Camera-type eye (tissue), 1 donor: Measurements from ENCODE around the gene U2AF2. TPM values are rescaled to one million over a fixed set of nuclear protein-coding genes. Genes with fewer than 3 reads are reported as not detected.

Experiments
- total RNA-seq: library from RNA; depleted of rRNA; stranded (reverse); fragments of >200 nt; gene quantifications from one replicate; pipeline ENCODE4 v1.2.3, GENCODE V29; 2014

The U2AF2 gene
- 105 TPM for total RNA-seq

GRCh38 chr19:55654868-55655647 is at the start of gene U2AF2:
Gene U2AF2 (plus strand): TSS chr19:55655035. CDS start chr19:55655105, 70 bp downstream.

GRCh38 chr19:55605637-55606470 is 49.0 kb upstream of the U2AF2 start, which contains the start of gene ZNF865:
Gene ZNF865 (plus strand): TSS chr19:55605647. CDS start chr19:55613619, 7,972 bp downstream.

GRCh38 chr19:55624109-55625003 is 30.5 kb upstream of the U2AF2 start, which contains the start of gene ZNF784:
Gene ZNF784 (minus strand): TSS chr19:55624566. CDS start chr19:55624561, 5 bp downstream.

GRCh38 chr19:55640577-55641425 is 14.0 kb upstream of the U2AF2 start, which contains the start of gene ZNF580:
Gene ZNF580 (plus strand): TSS chr19:55641002. CDS start chr19:55642509, 1,507 bp downstream.

GRCh38 chr19:55643003-55643886 is 11.6 kb upstream of the U2AF2 start, which contains the start of gene ZNF581:
Gene ZNF581 (plus strand): TSS chr19:55643649. CDS start chr19:55644572, 923 bp downstream.

DNA sequence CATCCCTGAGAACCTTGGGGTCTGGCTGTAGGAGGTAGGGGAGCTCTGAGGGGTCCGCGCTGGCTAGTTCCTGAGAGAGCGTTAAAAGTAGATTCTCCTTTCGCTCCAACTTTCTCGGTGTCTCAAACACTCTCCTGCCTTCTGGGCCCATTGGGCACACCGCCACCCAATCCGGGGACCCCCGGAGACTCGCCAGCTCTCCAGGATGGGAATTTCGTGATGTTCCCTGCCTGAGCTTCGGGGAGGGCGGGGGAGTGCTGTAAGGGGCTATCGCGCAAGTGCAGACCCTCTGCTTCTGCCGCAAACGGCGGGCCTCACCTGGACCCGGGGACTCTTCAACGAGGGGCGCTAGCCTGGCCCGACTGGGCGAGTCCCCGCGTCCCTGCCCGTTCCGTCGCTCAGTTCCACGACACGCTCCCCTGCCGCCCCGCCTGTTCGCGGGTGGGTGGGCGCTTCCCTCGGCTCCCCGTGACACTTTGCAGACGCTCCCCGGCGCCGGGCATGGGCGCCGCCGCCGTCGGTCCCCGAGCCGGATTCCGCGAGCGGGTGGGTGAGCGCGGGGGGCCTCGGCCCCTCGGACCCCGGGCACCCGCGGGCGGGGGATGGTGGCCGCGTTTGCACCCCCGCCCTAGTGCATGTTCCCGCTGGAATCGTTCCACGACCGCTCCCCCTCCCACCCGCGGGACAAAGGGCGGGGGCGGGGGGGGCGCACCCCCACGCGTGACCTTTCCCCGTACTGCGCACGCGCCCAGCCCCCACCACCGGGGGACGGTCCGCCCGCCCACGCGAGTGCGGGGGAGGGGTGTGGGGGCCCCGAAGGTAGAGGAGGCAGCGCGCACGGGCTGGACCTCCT is 6.9 kb upstream of the U2AF2 start, which contains the start of gene CCDC106:
Gene CCDC106 (plus strand): TSS at position 481 of the 853 bp plus-strand sequence. CDS start 835 bp downstream, outside the sequence.

GRCh38 chr19:55674841-55675660 is 20.2 kb downstream of the U2AF2 start, which contains the start of gene EPN1:
Gene EPN1 (plus strand): TSS chr19:55675226. CDS start chr19:55678628, 3,402 bp downstream.

Other genes starting within 250 kb of the U2AF2 start
- gene UBE2S, start 247.2 kb upstream of the U2AF2 start, total RNA-seq: 21.2 TPM
- 1.5 TPM for gene SHISA7, start 211.7 kb upstream of the U2AF2 start, total RNA-seq
- 22.9 TPM for gene ISOC2, start 193.4 kb upstream of the U2AF2 start, total RNA-seq
- not detected for gene C19orf85, start 190.3 kb upstream of the U2AF2 start, total RNA-seq
- gene ZNF628, start 178.4 kb upstream of the U2AF2 start, total RNA-seq: 2.3 TPM
- gene NAT14, start 169.8 kb upstream of the U2AF2 start, total RNA-seq: 13.0 TPM
- 20.5 TPM for gene SSC5D, start 166.6 kb upstream of the U2AF2 start, total RNA-seq
- 0.99 TPM for gene SBK2, start 117.9 kb upstream of the U2AF2 start, total RNA-seq
- gene SBK3, start 109.5 kb upstream of the U2AF2 start, total RNA-seq: not detected
- gene ZNF579, start 74.2 kb upstream of the U2AF2 start, total RNA-seq: 3.6 TPM
- 8.7 TPM for gene FIZ1, start 55.5 kb upstream of the U2AF2 start, total RNA-seq
- 10.4 TPM for gene ZNF524, start 54.7 kb upstream of the U2AF2 start, total RNA-seq
- gene ZNF865, start 49.4 kb upstream of the U2AF2 start, total RNA-seq: 5.4 TPM
- 9.3 TPM for gene ZNF784, start 30.5 kb upstream of the U2AF2 start, total RNA-seq
- gene ZNF580, start 14.0 kb upstream of the U2AF2 start, total RNA-seq: 10.8 TPM
- 9.7 TPM for gene ZNF581, start 11.4 kb upstream of the U2AF2 start, total RNA-seq
- gene CCDC106, start 6.8 kb upstream of the U2AF2 start, total RNA-seq: 10.9 TPM
- gene EPN1, start 20.2 kb downstream of the U2AF2 start, total RNA-seq: 72.5 TPM
- gene NLRP9, start 83.4 kb downstream of the U2AF2 start, total RNA-seq: not detected
- gene RFPL4A, start 104.1 kb downstream of the U2AF2 start, total RNA-seq: not detected
- not detected for gene RFPL4AL1, start 114.1 kb downstream of the U2AF2 start, total RNA-seq
- not detected for gene NLRP11, start 177.0 kb downstream of the U2AF2 start, total RNA-seq
- gene NLRP4, start 181.5 kb downstream of the U2AF2 start, total RNA-seq: not detected